Neural progenitor cell (in vitro differentiated cells): Measurements from ENCODE around the gene IL20RB. TPM values are rescaled to one million over a fixed set of nuclear protein-coding genes. Genes with fewer than 3 reads are reported as not detected.

Source experiments
- DNase-seq: peaks from one replicate; pipeline ENCODE4 v3.0.0-alpha.2; 2016; ENCODE audit warnings: low spot score
- H2AFZ ChIP-seq: fragments of 200-600 bp; sonication (generic); replicated peaks from 2 replicates; pipeline ENCODE4 v1.6.1; 2016; ENCODE audit warnings: antibody characterized with exemption
- H3F3A ChIP-seq: fragments of 200-600 bp; sonication (generic); 2 replicates; pipeline ENCODE4 v1.6.1; 2016; ENCODE audit warnings: antibody characterized with exemption, low read depth
- H3K27ac ChIP-seq: fragments of 200-600 bp; sonication (generic); 2 replicates; pipeline ENCODE4 v1.5.1; 2016; ENCODE audit warnings: mild to moderate bottlenecking
- H3K27me3 ChIP-seq: fragments of 200-600 bp; sonication (generic); 2 replicates; pipeline ENCODE4 v1.6.1; 2016; ENCODE audit warnings: mild to moderate bottlenecking, moderate library complexity
- H3K36me3 ChIP-seq: fragments of 200-600 bp; sonication (generic); 2 replicates; pipeline ENCODE4 v1.5.1; 2016
- H3K4me1 ChIP-seq: fragments of 200-600 bp; sonication (generic); 2 replicates; pipeline ENCODE4 v1.6.1; 2016; ENCODE audit warnings: mixed run types
- H3K4me2 ChIP-seq: fragments of 200-600 bp; sonication (generic); 2 replicates; pipeline ENCODE4 v1.6.1; 2016
- H3K4me3 ChIP-seq: fragments of 200-600 bp; sonication (generic); 2 replicates; pipeline ENCODE4 v1.5.1; 2016
- H3K79me2 ChIP-seq: fragments of 200-600 bp; sonication (generic); 2 replicates; pipeline ENCODE4 v1.6.1; 2016; ENCODE audit warnings: low read depth
- H3K9ac ChIP-seq: fragments of 200-600 bp; sonication (generic); 2 replicates; pipeline ENCODE4 v1.6.1; 2016
- H3K9me3 ChIP-seq: fragments of 200-600 bp; sonication (generic); 2 replicates; pipeline ENCODE4 v1.5.1; 2016; ENCODE audit warnings: low read depth
- H4K20me1 ChIP-seq: fragments of 200-600 bp; sonication (generic); 2 replicates; pipeline ENCODE4 v1.6.1; 2016; ENCODE audit warnings: low read depth
- H3K27ac Mint-ChIP-seq: 3 replicates; pipeline ENCODE4 v1.8.0; 2021; ENCODE audit warnings: mixed read lengths
- H3K27me3 Mint-ChIP-seq: 2 replicates; pipeline ENCODE4 v1.8.0; 2022; ENCODE audit warnings: low read depth, mild to moderate bottlenecking, inconsistent platforms, moderate library complexity, mixed read lengths; ENCODE audit not compliant: insufficient read depth
- H3K36me3 Mint-ChIP-seq: 3 replicates; pipeline ENCODE4 v1.8.0; 2021; ENCODE audit warnings: mixed read lengths
- H3K4me1 Mint-ChIP-seq: 3 replicates; pipeline ENCODE4 v1.8.0; 2021; ENCODE audit warnings: mixed read lengths
- H3K4me3 Mint-ChIP-seq: 3 replicates; pipeline ENCODE4 v1.8.0; 2021; ENCODE audit warnings: mild to moderate bottlenecking, moderate library complexity, mixed read lengths
- H3K9me3 Mint-ChIP-seq: 3 replicates; pipeline ENCODE4 v1.8.0; 2020; ENCODE audit warnings: mixed read lengths
- EZH2 ChIP-seq: fragments of 200-600 bp; sonication (generic); IDR thresholded peaks from 2 replicates; pipeline ENCODE4 v1.6.1; 2017; ENCODE audit warnings: antibody characterized with exemption, mild to moderate bottlenecking, moderate library complexity
- EZH2phosphoT487 ChIP-seq: fragments of 200-600 bp; sonication (generic); IDR thresholded peaks from 2 replicates; pipeline ENCODE4 v1.6.1; 2017; ENCODE audit warnings: antibody characterized with exemption
- total RNA-seq: library from RNA; depleted of rRNA; stranded (reverse); fragments of >200 nt; gene quantifications from 2 replicates; pipeline ENCODE4 v1.2.3, GENCODE V29; 2015; ENCODE audit warnings: low replicate concordance
- TF ChIP-seq, protein P1 (sequence below): fragments of 200-600 bp; sonication (generic); IDR thresholded peaks from 2 replicates; pipeline ENCODE4 v1.5.1; 2017; ENCODE audit warnings: antibody characterized with exemption, mild to moderate bottlenecking

The IL20RB gene
- total RNA-seq, 1 donor from 2014 or later: 2.5 TPM

DNA sequence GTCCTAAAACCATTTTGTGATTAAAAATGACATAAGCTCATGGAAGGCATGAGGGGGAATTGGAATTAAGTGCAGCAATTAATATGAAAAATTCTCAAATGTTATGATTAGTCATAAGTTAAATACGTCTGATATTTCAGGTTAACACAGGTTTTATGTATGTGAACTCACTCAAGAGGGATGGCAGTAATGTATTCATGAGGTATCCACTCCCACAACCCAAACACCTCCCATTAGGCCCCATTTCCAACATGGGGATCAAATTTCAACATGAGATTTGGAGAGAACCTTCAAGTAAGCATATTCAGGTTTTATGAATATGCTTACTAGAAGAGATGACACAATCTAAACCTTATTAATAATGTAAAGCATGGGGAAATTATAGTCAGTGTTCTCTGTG lies 41.6 kb upstream of the IL20RB start:
- H3K4me3 ChIP-seq: no peak overlapping the region
- no peak overlapping the region for H2AFZ ChIP-seq
- H3K4me1 ChIP-seq: peaks cover 10% of the 10 kb centered on the region
- peaks cover 71% of the 10 kb centered on the region for H3K9me3 Mint-ChIP-seq
- H3K4me3 Mint-ChIP-seq: no peak overlapping the region
- H3F3A ChIP-seq: peaks cover 4% of the 10 kb centered on the region
- DNase-seq: no peak
- H3K4me2 ChIP-seq: no peak overlapping the region
- TF ChIP-seq, protein P1, sequence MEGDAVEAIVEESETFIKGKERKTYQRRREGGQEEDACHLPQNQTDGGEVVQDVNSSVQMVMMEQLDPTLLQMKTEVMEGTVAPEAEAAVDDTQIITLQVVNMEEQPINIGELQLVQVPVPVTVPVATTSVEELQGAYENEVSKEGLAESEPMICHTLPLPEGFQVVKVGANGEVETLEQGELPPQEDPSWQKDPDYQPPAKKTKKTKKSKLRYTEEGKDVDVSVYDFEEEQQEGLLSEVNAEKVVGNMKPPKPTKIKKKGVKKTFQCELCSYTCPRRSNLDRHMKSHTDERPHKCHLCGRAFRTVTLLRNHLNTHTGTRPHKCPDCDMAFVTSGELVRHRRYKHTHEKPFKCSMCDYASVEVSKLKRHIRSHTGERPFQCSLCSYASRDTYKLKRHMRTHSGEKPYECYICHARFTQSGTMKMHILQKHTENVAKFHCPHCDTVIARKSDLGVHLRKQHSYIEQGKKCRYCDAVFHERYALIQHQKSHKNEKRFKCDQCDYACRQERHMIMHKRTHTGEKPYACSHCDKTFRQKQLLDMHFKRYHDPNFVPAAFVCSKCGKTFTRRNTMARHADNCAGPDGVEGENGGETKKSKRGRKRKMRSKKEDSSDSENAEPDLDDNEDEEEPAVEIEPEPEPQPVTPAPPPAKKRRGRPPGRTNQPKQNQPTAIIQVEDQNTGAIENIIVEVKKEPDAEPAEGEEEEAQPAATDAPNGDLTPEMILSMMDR: no peak
- peaks cover 61% of the 10 kb centered on the region for H3K36me3 Mint-ChIP-seq
- no peaks in the 10 kb centered on the region for H3K9me3 ChIP-seq
- no peaks in the 10 kb centered on the region for H3K27me3 ChIP-seq
- peaks cover 96% of the 10 kb centered on the region for H3K79me2 ChIP-seq
- no peaks in the 10 kb centered on the region for H3K27me3 Mint-ChIP-seq
- no peak overlapping the region for H3K27ac Mint-ChIP-seq
- H4K20me1 ChIP-seq: peaks cover 4% of the 10 kb centered on the region
- peaks cover 4% of the 10 kb centered on the region for H3K36me3 ChIP-seq
- no peaks in the 10 kb centered on the region for H3K4me1 Mint-ChIP-seq
- no peak overlapping the region for H3K9ac ChIP-seq
- no peak overlapping the region for H3K27ac ChIP-seq

DNA sequence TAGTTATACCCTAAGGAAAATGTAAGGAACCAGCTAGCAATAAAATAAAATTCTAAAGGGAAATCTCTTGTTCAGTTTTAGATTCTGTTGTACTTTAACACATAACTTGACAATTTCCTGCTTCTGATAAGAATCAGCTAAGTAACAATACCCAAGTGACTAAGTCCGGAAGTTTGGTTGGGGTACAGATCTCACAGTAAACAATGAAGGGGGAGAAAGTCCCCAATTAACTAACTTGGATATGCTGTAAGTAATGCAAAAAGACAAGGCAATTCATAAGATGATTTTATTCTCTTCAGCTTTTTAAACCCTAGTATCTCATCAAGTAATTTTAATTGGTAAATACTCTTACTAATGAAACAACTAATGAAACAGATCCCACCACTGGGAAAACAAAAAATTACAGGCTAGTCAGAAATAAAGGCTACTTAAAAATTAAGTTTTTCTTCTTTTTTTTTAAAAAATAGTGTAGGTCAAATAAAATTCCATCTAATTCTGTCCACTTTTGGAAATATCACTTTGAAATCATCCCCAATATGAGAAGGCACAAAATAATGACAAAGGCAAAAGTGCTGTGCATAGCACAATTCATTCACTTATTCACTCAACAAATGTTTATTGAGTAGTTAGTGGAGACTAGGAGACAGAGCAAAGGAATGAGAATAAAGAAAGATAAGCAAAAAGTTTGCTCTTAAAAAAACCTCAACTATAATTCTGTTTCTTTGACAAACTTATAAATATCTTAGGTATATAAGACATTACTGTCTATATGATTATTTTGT lies 37.8 kb upstream of the IL20RB start:
- H3K4me3 Mint-ChIP-seq: no peak overlapping the region
- H4K20me1 ChIP-seq: peaks cover 4% of the 10 kb centered on the region

DNA sequence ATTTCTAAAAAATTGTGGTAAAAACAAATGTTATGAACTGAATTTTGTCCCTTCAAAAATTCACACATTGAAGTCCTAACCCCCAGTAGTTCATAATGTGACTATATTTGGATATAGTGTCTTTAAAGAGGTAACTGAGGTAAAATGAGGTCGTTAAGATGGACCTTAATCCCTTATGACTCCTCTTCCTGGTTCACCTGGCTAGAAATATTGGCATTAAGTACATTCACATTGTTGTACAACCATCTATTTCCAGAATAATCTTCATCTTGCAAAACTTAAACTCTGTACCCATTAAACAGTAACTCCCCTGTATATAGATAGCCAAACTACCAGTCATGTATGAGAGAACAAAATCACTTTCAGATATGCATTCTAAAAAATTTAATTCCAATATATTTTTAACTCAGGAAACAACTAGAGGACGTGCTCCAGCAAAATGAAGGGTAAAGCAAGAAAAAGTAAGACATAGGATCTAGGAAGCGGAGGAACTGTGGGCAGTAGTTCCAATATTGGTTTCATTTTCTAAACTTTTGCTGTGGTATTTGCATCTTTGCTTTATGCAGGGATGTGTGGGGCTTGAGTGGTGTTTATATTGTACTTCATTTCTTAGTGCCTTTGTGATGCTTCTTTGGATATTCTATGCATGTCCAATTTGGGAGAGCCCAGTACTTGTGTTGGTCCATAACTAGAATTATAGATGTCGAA lies 36.7 kb upstream of the IL20RB start:
- H3K27me3 Mint-ChIP-seq: no peaks in the 10 kb centered on the region
- H3K4me3 Mint-ChIP-seq: no peak overlapping the region
- Histone ChIP-seq H3K27ac (no peak overlapping the region), H3K4me3 (no peak overlapping the region), H3K9ac (no peak overlapping the region), H3F3A (peaks cover 7% of the 10 kb centered on the region), H3K9me3 (no peaks in the 10 kb centered on the region), H4K20me1 (peaks cover 4% of the 10 kb centered on the region), H3K4me2 (no peak overlapping the region), H3K79me2 (peaks cover 77% of the 10 kb centered on the region), H3K36me3 (no peaks in the 10 kb centered on the region), H2AFZ (no peak overlapping the region), H3K27me3 (no peaks in the 10 kb centered on the region), H3K4me1 (no peaks in the 10 kb centered on the region)
- peaks cover 39% of the 10 kb centered on the region for H3K9me3 Mint-ChIP-seq
- no peak overlapping the region for H3K27ac Mint-ChIP-seq
- H3K4me1 Mint-ChIP-seq: no peaks in the 10 kb centered on the region
- no peak for DNase-seq
- TF ChIP-seq EZH2 (no peak), EZH2phosphoT487 (no peak)
- TF ChIP-seq, protein P1: no peak
- H3K36me3 Mint-ChIP-seq: peaks cover 41% of the 10 kb centered on the region

More for the DNA sequence above, 37.8 kb upstream of the IL20RB start:
- Histone ChIP-seq H3K9ac (no peak overlapping the region), H3K4me1 (no peaks in the 10 kb centered on the region), H3K36me3 (no peaks in the 10 kb centered on the region), H3F3A (peaks cover 7% of the 10 kb centered on the region), H3K27me3 (no peaks in the 10 kb centered on the region), H3K9me3 (no peaks in the 10 kb centered on the region), H3K79me2 (peaks cover 77% of the 10 kb centered on the region), H3K4me3 (no peak overlapping the region), H3K4me2 (no peak overlapping the region), H2AFZ (no peak overlapping the region), H3K27ac (no peak overlapping the region)
- peaks cover 48% of the 10 kb centered on the region for H3K9me3 Mint-ChIP-seq
- peaks cover 46% of the 10 kb centered on the region for H3K36me3 Mint-ChIP-seq
- DNase-seq: no peak
- TF ChIP-seq EZH2 (no peak), EZH2phosphoT487 (no peak)
- TF ChIP-seq, protein P1: no peak
- no peaks in the 10 kb centered on the region for H3K4me1 Mint-ChIP-seq
- H3K27me3 Mint-ChIP-seq: no peaks in the 10 kb centered on the region
- no peak overlapping the region for H3K27ac Mint-ChIP-seq
